Ovary (tissue), 9 donors: Measurements from ENCODE around the gene RAB6B. TPM values are rescaled to one million over a fixed set of nuclear protein-coding genes. Genes with fewer than 3 reads are reported as not detected.

ENCODE experiments used
- DNase-seq, 5 donors: peaks; one replicate each; pipeline ENCODE4 v3.0.0-alpha.2; 2019 to 2020
- H3K27ac ChIP-seq, 2 donors: fragments of 200-600 bp; one replicate each; pipeline versions ENCODE4 v1.5.1 to v1.8.0; 2019 to 2022
- H3K27me3 ChIP-seq: fragments of 200-600 bp; one replicate; pipeline ENCODE4 v1.8.0; 2022
- H3K36me3 ChIP-seq: fragments of 200-600 bp; sonication (generic); one replicate; pipeline ENCODE4 v1.5.1; 2019
- H3K4me1 ChIP-seq: one replicate; pipeline ENCODE4 v1.8.1; 2013; ENCODE audit warnings: mild to moderate bottlenecking, moderate library complexity; ENCODE audit not compliant: insufficient read depth
- H3K4me3 ChIP-seq: fragments of 200-600 bp; sonication (generic); one replicate; pipeline ENCODE4 v1.5.1; 2017
- H3K9me3 ChIP-seq, 2 donors: fragments of 200-600 bp in 1 of 2; sonication (generic) in 1 of 2; one replicate each; pipeline versions ENCODE4 v1.5.1 to v1.8.1; 2013 to 2019; ENCODE audit warnings: mild to moderate bottlenecking in 1 of 2, moderate library complexity in 1 of 2
- EP300 ChIP-seq: sonication (generic); formaldehyde crosslinking; IDR thresholded peaks from one replicate; pipeline ENCODE4 v1.6.1; 2017; ENCODE audit warnings: antibody characterized with exemption
- POLR2A ChIP-seq: fragments of 450-650 bp; IDR thresholded peaks from one replicate; pipeline ENCODE4 v1.6.1; 2017; ENCODE audit warnings: antibody characterized with exemption, mild to moderate bottlenecking, moderate library complexity
- WGBS, 3 donors: extraction: QIAGEN DNeasy Blood & Tissue Kit in 1 of 3; methylation state at CpG; one replicate each; pipeline versions ENCODE4 v1.1.5 to v1.1.7; 2013 to 2017; 5-methylcytosine and 5-hydroxymethylcytosine counted together
- intact Hi-C, 4 donors: fragments of 100-400 bp; cut with DNase I; formaldehyde crosslinking; loops; one replicate each; pipeline versions ENCODE4 v1.11.0 to v1.15.1; 2022 to 2023
- polyA plus RNA-seq, 2 donors: library from polyadenylated mRNA; stranded (reverse); fragments of 200-250 nt in 1 of 2; fragments of 350-450 nt in 1 of 2; fragmentation: Illumina TruSeq in 1 of 2; extraction: RNeasy Lipid Tissue Mini Kit (QIAGEN cat#74804) in 1 of 2; gene quantifications; one replicate each; pipeline ENCODE4 v1.2.3, GENCODE V29; 2013 to 2014
- total RNA-seq, 7 donors: library from RNA; depleted of rRNA in 2 of 7; stranded (reverse); fragments of >200 nt in 2 of 7; fragmentation: NEBNext Ultra II Directional in 3 of 7; extraction: Animal tissue kit (Norgen Biotek cat#: 25700) in 3 of 7; gene quantifications; one replicate each; pipeline versions ENCODE4 v1.1.0 to v1.2.4, GENCODE V29; 2016 to 2023
- TF ChIP-seq, protein P1 (sequence below), 3 donors: fragments of 450-650 bp in 2 of 3; fragments of 200-600 bp in 1 of 3; IDR thresholded peaks; one replicate each; pipeline versions ENCODE4 v1.5.1 to v1.8.0; 2016 to 2022; ENCODE audit warnings: antibody characterized with exemption in 3 of 3, mild to moderate bottlenecking in 1 of 3
- donor health status: DM: no; HTN: no; CAD: no; lungs with moderate emphysema.
- donor health status: DM: no; HTN: no; CAD: no.
- donor health status: Bipolar disorder and iron deficiency.
- donor health status: DM: yes; HTN: yes; CAD: no.
- donor health status: DM: no; HTN: no; CAD: no.
- donor health status: DM: yes; HTN: yes; CAD: no.

The RAB6B gene
- total and polyA plus RNA-seq, 9 donors = 0.50 to 9.1 (median 3.9) TPM

DNA sequence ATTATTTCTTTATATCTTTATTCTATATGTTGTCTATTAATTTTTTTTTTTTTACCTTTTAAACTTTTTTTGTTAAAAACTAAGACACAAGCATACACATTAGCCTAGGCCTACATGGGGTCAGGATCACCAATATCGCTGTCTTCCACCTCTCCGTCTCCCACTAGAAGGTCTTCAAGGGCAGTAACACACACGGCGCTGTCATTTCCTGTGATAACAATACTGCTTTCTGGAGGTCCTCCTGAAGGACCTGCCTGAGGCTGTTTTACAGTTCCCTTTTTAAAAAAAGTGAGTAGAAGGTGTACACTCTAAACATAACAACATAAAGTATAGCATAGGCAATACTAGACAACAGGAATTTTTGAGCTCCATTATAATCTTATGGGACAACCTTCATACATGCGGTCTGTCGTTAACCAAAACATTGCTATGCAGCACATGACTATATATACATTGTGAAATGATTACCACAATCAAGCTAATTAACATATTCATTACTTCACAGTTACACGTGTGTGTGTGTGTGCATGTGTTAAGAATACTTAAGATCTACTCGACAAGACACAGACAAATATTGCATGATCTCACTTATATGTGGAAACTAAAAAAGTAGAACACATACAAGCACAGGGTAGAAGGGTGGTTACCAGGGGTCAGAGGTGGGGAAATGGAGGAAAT, 20.8 kb downstream of the RAB6B start:
- WGBS, 3 donors = 76 to 80% (median 76%) methylated on average over 8 of the region's 8 CpGs
- H3K9me3 ChIP-seq = no peaks in the 10 kb centered on the region
- no peak for DNase-seq
- intact Hi-C loops = no loop called here
- H3K27ac ChIP-seq = no peak overlapping the region
- H3K4me1 ChIP-seq = no peaks in the 10 kb centered on the region
- H3K4me3 ChIP-seq = no peak overlapping the region
- H3K27me3 ChIP-seq = no peaks in the 10 kb centered on the region
- TF ChIP-seq POLR2A (no peak), EP300 (no peak)
- TF ChIP-seq, protein P1, sequence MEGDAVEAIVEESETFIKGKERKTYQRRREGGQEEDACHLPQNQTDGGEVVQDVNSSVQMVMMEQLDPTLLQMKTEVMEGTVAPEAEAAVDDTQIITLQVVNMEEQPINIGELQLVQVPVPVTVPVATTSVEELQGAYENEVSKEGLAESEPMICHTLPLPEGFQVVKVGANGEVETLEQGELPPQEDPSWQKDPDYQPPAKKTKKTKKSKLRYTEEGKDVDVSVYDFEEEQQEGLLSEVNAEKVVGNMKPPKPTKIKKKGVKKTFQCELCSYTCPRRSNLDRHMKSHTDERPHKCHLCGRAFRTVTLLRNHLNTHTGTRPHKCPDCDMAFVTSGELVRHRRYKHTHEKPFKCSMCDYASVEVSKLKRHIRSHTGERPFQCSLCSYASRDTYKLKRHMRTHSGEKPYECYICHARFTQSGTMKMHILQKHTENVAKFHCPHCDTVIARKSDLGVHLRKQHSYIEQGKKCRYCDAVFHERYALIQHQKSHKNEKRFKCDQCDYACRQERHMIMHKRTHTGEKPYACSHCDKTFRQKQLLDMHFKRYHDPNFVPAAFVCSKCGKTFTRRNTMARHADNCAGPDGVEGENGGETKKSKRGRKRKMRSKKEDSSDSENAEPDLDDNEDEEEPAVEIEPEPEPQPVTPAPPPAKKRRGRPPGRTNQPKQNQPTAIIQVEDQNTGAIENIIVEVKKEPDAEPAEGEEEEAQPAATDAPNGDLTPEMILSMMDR (IDR thresholded peaks at IDR 0.05) = no peak
- no peaks in the 10 kb centered on the region for H3K36me3 ChIP-seq

DNA sequence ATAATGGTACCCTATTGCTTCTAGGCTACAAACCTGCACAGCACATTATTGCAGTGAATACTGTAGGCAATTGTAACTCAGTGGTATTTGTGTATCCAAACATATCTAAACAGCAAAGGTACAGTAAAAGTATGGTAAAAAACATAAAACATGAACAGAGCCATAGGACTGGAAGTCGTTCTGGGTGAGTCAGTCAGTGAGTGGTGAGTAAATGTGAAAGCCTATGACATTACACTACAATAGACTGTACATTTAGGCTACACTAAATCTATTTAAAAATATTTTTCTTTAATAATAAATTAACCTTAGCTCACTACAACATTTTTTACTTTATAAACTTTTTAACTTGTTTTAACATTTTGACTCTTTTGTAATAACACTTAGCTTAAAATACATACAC, 21.3 kb downstream of the RAB6B start:
- Histone ChIP-seq H3K4me1 (no peaks in the 10 kb centered on the region), H3K27me3 (no peaks in the 10 kb centered on the region), H3K4me3 (no peak overlapping the region), H3K27ac (no peak overlapping the region), H3K36me3 (no peaks in the 10 kb centered on the region), H3K9me3 (no peaks in the 10 kb centered on the region)
- DNase-seq = no peak
- TF ChIP-seq POLR2A (no peak), EP300 (no peak)
- TF ChIP-seq, protein P1 (IDR thresholded peaks at IDR 0.05) = no peak
- WGBS, 3 donors = 84 to 87% (median 87%) methylated on average over 1 of the region's 1 CpG
- intact Hi-C loops = no loop called here

DNA sequence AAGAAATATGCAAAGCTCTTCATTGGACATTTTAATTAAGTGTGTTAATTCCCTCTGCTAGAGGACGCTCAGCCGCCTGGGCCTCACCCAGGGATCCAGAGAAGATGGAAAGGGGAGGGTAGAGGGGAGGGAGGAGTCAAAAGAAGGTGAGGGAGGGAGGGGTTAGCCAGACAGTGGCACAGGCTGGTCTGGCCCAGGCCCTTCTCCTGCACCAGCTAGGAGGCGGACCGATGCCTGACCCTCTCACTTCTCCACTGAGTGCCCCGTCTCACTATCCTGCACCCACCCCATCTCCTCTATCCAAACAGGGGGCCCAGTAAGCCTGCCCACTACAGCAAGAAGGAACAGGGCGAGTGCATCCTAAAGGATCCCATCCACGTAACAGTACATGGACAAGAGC, 22.9 kb downstream of the RAB6B start:
- intact Hi-C loops = no loop called here
- Histone ChIP-seq H3K27me3 (no peaks in the 10 kb centered on the region), H3K9me3 (no peaks in the 10 kb centered on the region), H3K36me3 (no peaks in the 10 kb centered on the region), H3K4me3 (no peak overlapping the region), H3K27ac (no peak overlapping the region), H3K4me1 (peaks cover 4% of the 10 kb centered on the region)
- no peak for DNase-seq
- TF ChIP-seq, protein P1 (IDR thresholded peaks at IDR 0.05) = no peak
- no peak for TF ChIP-seq EP300
- TF ChIP-seq POLR2A = no peak
- WGBS, 3 donors = 92 to 96% (median 95%) methylated on average over 7 of the region's 7 CpGs

DNA sequence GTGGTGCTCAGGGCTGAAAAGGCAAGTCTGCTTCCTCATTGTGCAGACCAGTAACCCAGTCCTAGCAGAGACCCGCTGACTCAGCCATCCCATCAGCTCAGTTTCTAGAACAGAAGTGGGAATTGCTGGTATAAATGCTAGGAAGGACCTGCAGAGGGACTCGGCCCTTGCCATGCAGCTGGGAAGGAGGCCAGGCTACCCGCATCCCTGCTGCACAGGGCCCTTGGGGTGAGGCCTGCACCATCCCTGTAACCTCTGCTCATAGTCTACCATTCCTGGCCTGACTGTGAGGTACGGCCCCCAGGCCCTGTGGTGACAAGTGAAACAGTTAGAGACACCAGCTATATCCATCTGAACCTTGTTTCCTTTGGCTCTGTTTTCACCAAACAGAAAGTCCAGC, 23.5 kb downstream of the RAB6B start:
- no peak overlapping the region for H3K4me3 ChIP-seq
- intact Hi-C loops = no loop called here
- WGBS, 3 donors = 86 to 98% (median 92%) methylated on average over 4 of the region's 4 CpGs
- H3K36me3 ChIP-seq = no peaks in the 10 kb centered on the region
- TF ChIP-seq EP300 (no peak), POLR2A (no peak)
- TF ChIP-seq, protein P1 (IDR thresholded peaks at IDR 0.05) = no peak
- DNase-seq = no peak
- H3K9me3 ChIP-seq = no peaks in the 10 kb centered on the region
- no peaks in the 10 kb centered on the region for H3K27me3 ChIP-seq
- H3K4me1 ChIP-seq = peaks cover 4% of the 10 kb centered on the region
- H3K27ac ChIP-seq = no peak overlapping the region
